Ascending aorta (tissue), 2 donors: ENCODE results near the gene KIAA0825. TPM values are rescaled to one million over a fixed set of nuclear protein-coding genes. Genes with fewer than 3 reads are reported as not detected.

Experiments used
- DNase-seq, 2 donors: peaks; one replicate each; pipeline ENCODE4 v3.0.0-alpha.2; 2019; ENCODE audit warnings: low spot score in 2 of 2
- H3K27ac ChIP-seq, 2 donors: fragments of 200-600 bp; sonication (generic); one replicate each; pipeline ENCODE4 v1.5.1; 2016 to 2017; ENCODE audit warnings: mild to moderate bottlenecking in 1 of 2
- H3K27me3 ChIP-seq: fragments of 200-600 bp; sonication (generic); one replicate; pipeline ENCODE4 v1.5.1; 2017
- H3K36me3 ChIP-seq, 2 donors: fragments of 200-600 bp; sonication (generic); one replicate each; pipeline ENCODE4 v1.5.1; 2016
- H3K4me1 ChIP-seq, 2 donors: fragments of 200-600 bp; sonication (generic); one replicate each; pipeline ENCODE4 v1.5.1; 2016 to 2017; ENCODE audit warnings: mild to moderate bottlenecking in 1 of 2
- H3K4me3 ChIP-seq, 2 donors: fragments of 200-600 bp; sonication (generic); one replicate each; pipeline ENCODE4 v1.5.1; 2016 to 2017; ENCODE audit warnings: mild to moderate bottlenecking in 1 of 2
- H3K9me3 ChIP-seq, 2 donors: fragments of 200-600 bp; sonication (generic); one replicate each; pipeline ENCODE4 v1.5.1; 2016
- intact Hi-C: fragments of 100-400 bp; cut with DNase I; formaldehyde crosslinking; loops from one replicate; pipeline ENCODE4 v1.15.1; 2023
- total RNA-seq: library from RNA; depleted of rRNA; stranded (reverse); fragments of >200 nt; gene quantifications from one replicate; pipeline ENCODE4 v1.1.0, GENCODE V29; 2016
- TF ChIP-seq, protein P1 (sequence below), 3 experiments: fragments of 200-600 bp in 2 of 3; fragments of 450-650 bp in 1 of 3; sonication (generic) in 2 of 3; IDR thresholded peaks; one replicate each; pipeline ENCODE4 v1.5.1; 2016 to 2019; ENCODE audit warnings: antibody characterized with exemption in 3 of 3, mild to moderate bottlenecking in 1 of 3, moderate library complexity in 1 of 3

KIAA0825 gene
- total RNA-seq, 1 donor from 2014 or later: 2.4 TPM

DNA sequence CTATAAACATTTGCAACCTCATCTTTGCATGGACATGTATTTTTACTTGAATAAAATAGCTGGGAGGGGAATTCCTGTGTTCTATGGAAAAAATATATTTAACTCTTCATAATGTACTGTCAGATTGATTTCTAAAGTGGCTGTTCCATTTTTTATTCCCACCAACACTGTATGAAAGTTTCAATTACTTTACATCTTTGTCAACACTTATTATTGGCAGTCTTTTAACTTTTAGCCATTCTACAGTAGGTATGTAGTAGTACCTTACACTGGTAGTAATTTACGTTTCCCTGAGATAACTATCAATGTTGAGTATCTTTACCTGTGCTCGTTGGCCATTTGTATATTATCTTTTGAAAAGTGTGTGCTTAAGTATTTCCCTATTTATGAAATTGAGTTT is 429.7 kb downstream of the KIAA0825 start:
- DNase-seq: no peak
- Histone ChIP-seq H3K9me3 (no peaks in the 10 kb centered on the region), H3K4me3 (no peak overlapping the region), H3K4me1 (no peaks in the 10 kb centered on the region), H3K27me3 (no peaks in the 10 kb centered on the region), H3K36me3 (no peaks in the 10 kb centered on the region), H3K27ac (no peak overlapping the region)
- TF ChIP-seq, protein P1, sequence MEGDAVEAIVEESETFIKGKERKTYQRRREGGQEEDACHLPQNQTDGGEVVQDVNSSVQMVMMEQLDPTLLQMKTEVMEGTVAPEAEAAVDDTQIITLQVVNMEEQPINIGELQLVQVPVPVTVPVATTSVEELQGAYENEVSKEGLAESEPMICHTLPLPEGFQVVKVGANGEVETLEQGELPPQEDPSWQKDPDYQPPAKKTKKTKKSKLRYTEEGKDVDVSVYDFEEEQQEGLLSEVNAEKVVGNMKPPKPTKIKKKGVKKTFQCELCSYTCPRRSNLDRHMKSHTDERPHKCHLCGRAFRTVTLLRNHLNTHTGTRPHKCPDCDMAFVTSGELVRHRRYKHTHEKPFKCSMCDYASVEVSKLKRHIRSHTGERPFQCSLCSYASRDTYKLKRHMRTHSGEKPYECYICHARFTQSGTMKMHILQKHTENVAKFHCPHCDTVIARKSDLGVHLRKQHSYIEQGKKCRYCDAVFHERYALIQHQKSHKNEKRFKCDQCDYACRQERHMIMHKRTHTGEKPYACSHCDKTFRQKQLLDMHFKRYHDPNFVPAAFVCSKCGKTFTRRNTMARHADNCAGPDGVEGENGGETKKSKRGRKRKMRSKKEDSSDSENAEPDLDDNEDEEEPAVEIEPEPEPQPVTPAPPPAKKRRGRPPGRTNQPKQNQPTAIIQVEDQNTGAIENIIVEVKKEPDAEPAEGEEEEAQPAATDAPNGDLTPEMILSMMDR (IDR thresholded peaks at IDR 0.05): no peak
- intact Hi-C loops: no loop called here

DNA sequence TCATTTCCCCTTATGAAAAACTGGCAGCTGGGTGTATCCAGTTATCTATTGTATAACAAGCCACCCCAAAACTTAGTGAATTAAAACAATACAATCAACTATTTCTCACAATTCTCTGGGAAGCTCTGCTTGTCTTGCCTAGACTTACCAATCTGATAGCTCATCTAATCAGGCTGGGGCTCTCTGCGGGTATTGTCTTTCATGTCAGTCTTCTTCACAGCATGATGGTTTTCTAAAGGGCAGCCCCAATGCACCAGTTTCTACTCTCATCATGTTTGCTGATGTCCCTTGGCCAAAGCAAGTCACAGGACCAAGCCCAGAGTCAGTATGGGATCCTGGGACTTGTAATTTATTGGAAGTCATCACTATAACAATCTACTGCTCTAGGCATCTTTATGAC is 433.5 kb downstream of the KIAA0825 start:
- Histone ChIP-seq H3K4me3 (no peak overlapping the region), H3K4me1 (no peaks in the 10 kb centered on the region), H3K27me3 (no peaks in the 10 kb centered on the region), H3K36me3 (no peaks in the 10 kb centered on the region), H3K9me3 (no peaks in the 10 kb centered on the region), H3K27ac (no peak overlapping the region)
- TF ChIP-seq, protein P1 (IDR thresholded peaks at IDR 0.05): no peak
- intact Hi-C loops: no loop called here
- no peak for DNase-seq

DNA sequence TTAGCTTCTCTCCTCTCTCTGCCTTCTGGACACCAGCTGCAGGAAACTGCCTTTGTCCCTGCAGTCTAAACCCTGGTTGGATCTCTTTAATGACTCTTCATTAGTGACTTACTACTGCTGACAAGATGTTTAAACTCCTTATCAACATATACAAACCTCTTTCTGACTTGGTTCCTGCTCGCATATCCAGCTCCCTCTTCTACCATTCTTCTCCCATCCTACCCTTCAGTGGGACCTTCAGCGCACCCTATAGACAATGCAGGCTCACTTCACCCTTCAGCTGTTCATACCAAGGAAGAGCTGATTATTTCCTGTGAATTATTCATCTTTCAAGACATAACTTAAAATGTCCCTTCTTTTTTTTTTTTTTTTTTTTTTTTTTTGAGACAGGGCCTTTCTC is 436.5 kb downstream of the KIAA0825 start:
- intact Hi-C loops: no loop called here
- Histone ChIP-seq H3K27me3 (no peaks in the 10 kb centered on the region), H3K4me3 (no peak overlapping the region), H3K36me3 (no peaks in the 10 kb centered on the region), H3K4me1 (no peaks in the 10 kb centered on the region), H3K27ac (no peak overlapping the region), H3K9me3 (no peaks in the 10 kb centered on the region)
- no peak for DNase-seq
- TF ChIP-seq, protein P1 (IDR thresholded peaks at IDR 0.05): no peak

DNA sequence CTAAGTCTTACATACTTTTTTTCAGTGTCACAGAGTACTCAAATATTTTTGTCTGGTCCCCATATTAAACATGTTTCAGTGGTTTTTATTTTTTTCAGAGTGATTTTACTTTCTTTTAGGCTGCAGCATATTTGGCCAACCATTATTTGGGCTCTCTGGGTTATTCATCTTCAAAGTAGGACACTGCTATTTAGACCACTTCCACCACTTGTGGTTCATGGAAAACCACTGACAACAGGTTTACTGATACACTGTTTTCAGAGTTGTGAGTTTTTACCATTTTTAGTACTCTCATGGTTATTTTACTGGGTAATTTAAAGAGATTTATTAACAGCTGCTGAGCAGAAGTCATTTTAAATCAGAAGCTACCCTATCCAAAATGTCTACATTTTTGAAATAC is 437.6 kb downstream of the KIAA0825 start:
- no peaks in the 10 kb centered on the region for H3K4me1 ChIP-seq
- intact Hi-C loops: no loop called here
- no peak overlapping the region for H3K4me3 ChIP-seq
- no peak overlapping the region for H3K27ac ChIP-seq
- no peaks in the 10 kb centered on the region for H3K9me3 ChIP-seq
- H3K36me3 ChIP-seq: no peaks in the 10 kb centered on the region
- TF ChIP-seq, protein P1 (IDR thresholded peaks at IDR 0.05): no peak
- H3K27me3 ChIP-seq: no peaks in the 10 kb centered on the region
- DNase-seq: no peak

DNA sequence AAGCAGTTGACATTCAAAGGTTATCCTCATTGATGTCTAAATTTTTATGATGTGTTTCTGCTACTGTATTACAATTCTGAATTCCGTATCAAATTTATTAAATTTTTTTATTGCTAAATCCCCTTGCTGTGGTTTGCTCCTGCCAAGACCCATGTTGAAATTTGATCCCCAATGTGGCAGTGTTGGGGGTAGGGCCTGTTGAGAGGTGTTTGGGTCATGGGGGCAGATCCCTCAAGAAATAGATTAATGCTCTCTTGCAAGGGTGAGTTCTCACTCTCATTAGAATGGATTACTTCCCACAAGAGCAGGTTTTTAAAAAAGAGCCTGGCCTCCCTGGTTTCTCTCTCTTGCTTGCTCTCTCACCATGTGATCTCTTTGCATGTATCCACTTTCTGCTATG is 442.5 kb downstream of the KIAA0825 start:
- DNase-seq: no peak
- intact Hi-C loops: no loop called here
- no peaks in the 10 kb centered on the region for H3K9me3 ChIP-seq

More for the DNA sequence above, 442.5 kb downstream of the KIAA0825 start:
- H3K4me3 ChIP-seq: no peak overlapping the region
- H3K4me1 ChIP-seq: no peaks in the 10 kb centered on the region
- TF ChIP-seq, protein P1 (IDR thresholded peaks at IDR 0.05): no peak
- H3K27ac ChIP-seq: no peak overlapping the region
- H3K27me3 ChIP-seq: no peaks in the 10 kb centered on the region
- no peaks in the 10 kb centered on the region for H3K36me3 ChIP-seq
